ENCODE data around the gene IL17RA.
"Not testable (repeated sequence)": the region's sequence is repeated elsewhere in the genome, so short reads cannot be mapped to it uniquely, and the experiment has no call there.

Gene IL17RA, protein sequence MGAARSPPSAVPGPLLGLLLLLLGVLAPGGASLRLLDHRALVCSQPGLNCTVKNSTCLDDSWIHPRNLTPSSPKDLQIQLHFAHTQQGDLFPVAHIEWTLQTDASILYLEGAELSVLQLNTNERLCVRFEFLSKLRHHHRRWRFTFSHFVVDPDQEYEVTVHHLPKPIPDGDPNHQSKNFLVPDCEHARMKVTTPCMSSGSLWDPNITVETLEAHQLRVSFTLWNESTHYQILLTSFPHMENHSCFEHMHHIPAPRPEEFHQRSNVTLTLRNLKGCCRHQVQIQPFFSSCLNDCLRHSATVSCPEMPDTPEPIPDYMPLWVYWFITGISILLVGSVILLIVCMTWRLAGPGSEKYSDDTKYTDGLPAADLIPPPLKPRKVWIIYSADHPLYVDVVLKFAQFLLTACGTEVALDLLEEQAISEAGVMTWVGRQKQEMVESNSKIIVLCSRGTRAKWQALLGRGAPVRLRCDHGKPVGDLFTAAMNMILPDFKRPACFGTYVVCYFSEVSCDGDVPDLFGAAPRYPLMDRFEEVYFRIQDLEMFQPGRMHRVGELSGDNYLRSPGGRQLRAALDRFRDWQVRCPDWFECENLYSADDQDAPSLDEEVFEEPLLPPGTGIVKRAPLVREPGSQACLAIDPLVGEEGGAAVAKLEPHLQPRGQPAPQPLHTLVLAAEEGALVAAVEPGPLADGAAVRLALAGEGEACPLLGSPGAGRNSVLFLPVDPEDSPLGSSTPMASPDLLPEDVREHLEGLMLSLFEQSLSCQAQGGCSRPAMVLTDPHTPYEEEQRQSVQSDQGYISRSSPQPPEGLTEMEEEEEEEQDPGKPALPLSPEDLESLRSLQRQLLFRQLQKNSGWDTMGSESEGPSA

DNA sequence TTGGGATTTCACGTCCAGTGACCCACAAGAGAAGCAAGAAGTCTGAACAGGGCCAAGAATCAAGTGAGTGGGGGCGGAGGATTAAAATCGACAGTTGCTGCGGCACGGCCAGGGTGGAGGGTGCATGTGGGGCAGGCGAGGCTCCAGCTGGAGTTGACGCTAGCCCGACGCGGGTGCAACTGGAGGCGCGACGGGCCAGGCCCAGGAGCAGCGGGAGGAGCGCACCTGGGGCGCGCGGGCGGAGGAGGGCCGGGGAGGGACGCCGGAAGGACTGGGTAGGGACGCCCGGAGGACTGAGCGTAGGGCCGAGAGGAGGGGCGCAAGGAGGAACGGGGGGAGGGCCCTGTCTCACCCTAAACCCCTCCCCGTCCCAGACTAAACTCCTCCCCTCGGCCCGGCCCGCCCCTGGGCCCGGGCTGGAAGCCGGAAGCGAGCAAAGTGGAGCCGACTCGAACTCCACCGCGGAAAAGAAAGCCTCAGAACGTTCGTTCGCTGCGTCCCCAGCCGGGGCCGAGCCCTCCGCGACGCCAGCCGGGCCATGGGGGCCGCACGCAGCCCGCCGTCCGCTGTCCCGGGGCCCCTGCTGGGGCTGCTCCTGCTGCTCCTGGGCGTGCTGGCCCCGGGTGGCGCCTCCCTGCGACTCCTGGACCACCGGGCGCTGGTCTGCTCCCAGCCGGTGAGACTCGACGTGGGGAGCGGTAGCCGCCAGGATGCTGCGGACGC, at the start of gene IL17RA:
Gene IL17RA, plus strand, starts transcription at position 447 of the 723 bp plus-strand sequence. Its CDS starts 92 bp downstream, at position 539.
- DNase-seq (ENCODE audit: low read depth), result peak; percentile 45

GRCh38 chr22:17035246-17035645, 49.6 kb upstream of the IL17RA start:
- no peak for DNase-seq (ENCODE audit: low read depth)

- DNase-seq (ENCODE audit: low read depth), result not testable (repeated sequence)
Observed at GRCh38 chr22:17035976-17036841, 48.6 kb upstream of the IL17RA start.

DNA sequence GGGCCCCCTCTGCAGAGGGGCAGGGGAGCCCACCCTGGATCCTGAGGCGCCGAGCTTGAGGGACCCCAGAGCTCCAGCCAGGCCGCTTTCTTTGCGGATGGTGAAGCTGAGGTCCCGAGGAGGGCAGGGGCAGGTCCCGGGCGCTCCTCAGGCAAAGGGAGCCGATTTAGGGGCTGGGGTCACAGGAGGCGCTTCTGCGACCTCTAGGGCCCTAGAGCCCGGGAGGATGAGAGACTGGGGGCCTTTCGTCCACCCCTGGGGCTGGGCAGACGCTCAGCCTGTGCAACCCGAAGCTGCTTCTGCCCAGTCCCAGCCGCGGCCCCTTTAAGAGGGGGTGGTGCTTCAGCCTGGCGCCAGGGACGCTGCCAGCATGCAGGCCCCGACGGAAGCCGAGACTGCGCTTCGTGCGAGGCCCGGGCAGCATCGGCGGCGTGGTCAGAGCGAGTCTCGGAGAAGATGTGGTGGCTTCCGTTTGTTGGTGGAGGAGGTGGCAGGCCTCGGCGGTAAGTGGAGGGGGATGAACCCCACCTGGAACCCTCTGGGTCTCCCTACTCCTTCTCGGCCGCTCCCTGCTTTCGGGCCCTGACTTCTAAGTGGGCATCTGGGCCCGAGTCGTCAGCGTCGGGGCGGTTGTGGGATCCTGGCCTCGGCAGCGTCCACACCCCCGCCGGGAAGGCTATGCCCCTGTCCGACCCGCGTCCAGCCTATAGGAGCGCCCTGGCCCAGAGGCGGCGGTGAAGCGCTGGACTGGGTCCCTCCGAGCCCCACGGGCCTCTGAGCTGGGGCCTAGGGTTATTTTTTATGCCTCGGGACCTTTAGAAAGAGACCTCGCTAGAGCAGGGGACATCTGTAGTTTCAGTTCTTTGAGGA, 47.7 kb upstream of the IL17RA start:
- not testable (repeated sequence) for DNase-seq (ENCODE audit: low read depth)

- DNase-seq (ENCODE audit: low read depth), result no peak
Observed at GRCh38 chr22:17043521-17043920, 41.3 kb upstream of the IL17RA start.

DNA sequence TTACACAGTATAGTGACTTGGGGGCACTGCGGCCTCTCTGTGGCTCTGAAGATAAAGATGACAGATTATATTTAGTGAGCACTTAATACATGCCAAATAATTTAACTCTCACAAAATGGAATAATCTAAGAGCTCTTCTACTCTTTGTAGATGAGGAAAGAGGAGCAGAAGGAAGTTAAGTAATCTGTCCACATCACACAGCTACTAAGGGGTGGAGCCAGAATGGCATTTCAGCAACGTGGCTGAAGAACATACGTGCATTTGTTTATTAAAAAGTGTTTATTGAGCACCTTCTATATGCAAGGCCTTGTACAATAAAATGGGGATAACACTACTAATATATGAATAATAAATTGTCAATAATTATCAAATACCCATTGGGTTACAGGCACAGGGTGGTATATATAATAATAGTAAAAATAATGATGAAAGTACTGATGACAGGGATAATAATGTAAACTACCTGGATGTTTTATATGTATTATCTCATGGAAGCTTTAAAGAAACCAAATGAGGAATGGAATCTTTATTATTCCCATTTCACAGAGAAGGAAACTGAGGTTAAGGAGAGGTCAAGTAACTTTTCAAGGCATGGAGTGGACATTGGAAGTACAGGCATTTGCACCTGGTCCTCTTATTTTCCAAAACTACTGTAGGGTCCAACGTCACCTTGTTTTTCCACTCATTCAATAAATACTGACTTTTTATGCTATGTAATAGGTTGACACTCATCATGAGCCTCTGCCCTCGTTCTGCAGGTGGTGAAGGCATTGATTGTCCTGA, 38.0 kb upstream of the IL17RA start:
- no peak for DNase-seq (ENCODE audit: low read depth)

DNA sequence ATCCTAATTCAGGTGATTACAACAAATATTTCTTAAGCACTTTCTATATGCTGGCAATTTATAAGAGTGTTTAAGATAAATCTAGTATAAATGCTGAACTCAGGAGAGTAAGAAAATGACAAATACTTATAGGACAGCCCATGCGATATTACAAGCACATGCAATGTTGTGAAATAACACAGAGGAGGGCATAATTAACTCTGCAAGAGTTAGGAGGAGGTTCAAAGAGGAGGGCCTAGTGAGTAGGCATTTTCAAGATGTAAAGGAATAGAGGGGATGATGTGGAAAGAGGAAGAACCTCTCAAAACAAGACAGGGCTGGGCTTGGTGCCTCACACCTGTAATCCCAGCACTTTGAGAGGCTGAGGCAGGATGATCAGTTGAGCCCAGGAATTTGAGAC, 37.1 kb upstream of the IL17RA start:
- no peak for DNase-seq (ENCODE audit: low read depth)

DNA sequence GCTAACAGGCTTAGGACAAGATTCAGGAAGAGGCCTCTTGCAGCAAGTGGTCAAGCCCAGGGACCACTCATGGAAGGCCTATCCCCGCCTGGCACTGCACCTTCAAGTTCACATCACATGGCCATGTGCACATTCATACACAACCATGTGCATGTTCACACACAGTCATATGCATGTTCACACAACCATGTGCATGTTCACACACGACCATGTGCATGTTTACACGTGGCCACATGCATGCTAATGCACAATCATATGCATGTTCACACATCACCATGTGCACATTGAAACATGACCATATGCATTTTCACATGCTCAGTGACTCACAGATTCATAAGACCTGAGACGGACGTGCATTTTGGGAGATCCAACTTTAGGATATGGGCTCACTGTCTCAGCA, 28.7 kb upstream of the IL17RA start:
- DNase-seq (ENCODE audit: low read depth), result no peak

- DNase-seq (ENCODE audit: low read depth), result no peak
Observed at GRCh38 chr22:17056807-17057206, 28.0 kb upstream of the IL17RA start.

- peak; percentile 25 for DNase-seq (ENCODE audit: low read depth)
Observed at GRCh38 chr22:17057959-17058814, 26.6 kb upstream of the IL17RA start.

GRCh38 chr22:17060126-17060525, 24.7 kb upstream of the IL17RA start:
- no peak for DNase-seq (ENCODE audit: low read depth)

DNA sequence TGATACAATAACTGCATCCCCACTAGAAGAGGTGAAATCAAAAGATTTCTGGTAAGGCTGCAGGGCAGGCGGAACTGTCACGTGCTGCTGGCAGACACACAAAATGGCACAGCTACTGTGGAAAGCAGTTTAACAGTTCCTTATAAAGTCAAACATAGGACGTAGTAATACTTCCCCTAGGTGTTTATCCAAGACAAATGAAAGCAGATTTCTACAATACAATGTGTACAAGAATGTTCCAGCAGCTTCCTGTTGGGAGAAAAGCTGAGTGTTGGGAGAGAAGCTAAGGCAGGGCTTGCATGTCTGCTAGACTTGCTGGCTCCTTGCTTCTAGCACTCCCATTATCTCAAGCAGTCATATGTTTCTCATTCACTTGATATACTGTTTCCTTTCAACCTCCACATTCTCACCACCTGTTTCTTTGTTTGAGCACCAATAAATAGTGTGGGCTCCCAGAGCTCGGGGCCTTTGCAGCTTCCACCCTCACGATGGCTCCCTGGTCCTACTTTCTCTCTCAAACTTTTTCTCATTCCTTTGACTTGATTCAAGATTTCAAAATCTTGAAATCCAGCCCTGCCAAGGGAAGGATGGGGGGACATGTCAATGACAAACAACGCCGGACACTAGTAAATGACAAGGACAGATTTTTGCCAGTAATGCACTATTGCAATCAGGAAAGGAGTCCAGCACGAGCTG, 21.2 kb upstream of the IL17RA start:
- no peak for DNase-seq (ENCODE audit: low read depth)

DNA sequence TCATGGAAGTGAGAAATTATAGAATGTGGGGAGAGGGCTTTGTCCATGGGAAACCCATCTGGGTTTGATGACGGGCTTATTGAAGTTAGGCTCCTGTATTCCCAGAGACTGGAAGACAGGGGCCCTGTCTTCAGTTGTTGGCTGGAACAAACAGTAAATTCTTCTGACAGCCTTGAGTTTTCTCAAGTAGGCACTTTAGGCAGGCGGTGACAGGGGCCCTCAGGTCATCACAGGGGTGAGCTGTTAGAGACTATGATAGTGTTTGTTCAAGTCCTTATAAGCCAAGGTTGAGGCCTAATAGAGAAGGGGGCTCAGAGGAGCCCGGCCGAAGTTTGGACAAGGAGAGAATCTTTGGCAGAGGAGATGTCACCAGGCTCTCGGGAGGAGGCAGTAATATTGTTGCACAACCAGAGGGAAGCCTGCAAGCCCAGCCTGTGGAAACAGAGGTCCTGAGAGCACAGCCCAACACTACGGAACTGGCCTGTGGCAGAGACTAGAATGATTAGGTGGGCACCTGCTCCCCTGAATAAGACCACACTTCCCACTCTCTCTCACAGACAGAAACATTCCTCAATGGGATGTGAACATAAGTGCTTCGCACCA, 20.2 kb upstream of the IL17RA start:
- DNase-seq (ENCODE audit: low read depth), result no peak

- no peak for DNase-seq (ENCODE audit: low read depth)
Observed at GRCh38 chr22:17065433-17065832, 19.4 kb upstream of the IL17RA start.

DNA sequence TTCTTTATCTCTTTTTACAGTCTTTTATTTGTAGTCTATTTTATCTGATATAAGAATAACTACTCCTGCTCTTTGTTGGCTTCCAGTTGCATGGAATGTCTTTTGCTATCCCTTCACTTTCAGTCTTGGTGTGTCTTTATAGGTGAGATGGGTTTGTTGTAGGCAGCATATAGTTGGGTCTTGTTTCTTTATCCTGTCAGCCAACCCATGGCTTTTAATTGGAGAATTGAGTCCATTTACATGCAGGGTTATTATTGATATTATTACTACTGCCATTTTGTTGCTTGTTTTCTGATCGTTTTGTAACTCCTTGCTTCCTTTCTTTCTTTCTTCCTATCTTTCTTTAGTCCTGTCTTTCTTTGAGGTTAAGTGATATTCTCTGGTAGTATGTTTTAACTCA, 11.9 kb upstream of the IL17RA start:
- no peak for DNase-seq (ENCODE audit: low read depth)

DNA sequence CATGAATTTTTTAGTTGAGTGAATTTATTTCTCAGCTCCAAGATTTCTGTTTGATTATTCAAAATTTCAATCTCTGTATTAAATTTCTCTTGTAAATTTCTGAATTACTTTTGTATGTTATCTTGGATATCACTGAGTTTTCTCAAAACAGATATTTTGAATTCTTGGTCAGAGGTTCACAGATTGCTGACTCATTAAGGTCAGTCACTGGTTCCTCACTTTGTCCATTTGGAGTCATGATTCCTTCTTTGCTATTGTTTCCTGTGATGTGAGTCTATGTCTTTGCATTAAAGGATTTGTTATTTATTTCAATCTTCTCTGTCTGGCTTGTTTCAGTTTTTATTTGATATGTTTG, 10.2 kb upstream of the IL17RA start:
- DNase-seq (ENCODE audit: low read depth), result no peak

DNA sequence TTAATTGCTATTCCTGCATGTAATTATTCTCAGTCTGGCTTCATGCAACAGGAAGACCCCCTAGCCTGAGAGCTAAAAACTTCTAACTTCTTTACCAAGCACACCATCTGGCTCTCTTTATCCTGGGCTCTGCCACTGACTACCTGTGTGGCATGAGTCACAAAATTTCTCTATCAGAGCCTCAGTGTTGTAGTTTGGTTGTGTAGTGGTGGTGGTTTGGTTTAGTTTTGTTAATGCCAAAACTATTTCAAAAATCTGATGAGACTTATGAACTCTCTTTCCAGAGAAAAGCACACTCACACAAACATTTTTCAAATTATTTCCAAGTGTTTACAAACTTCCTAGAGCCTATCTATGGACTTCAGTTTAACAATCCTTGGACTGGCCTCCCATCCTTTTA, 7.5 kb upstream of the IL17RA start:
- peak; percentile 81 for DNase-seq (ENCODE audit: low read depth)

GRCh38 chr22:17079572-17079971, 5.2 kb upstream of the IL17RA start:
- no peak for DNase-seq (ENCODE audit: low read depth)
